Ovary (tissue), 3 donors: Measurements from ENCODE around the gene NEU2.

Experiments used
- POLR2A ChIP-seq: fragments of 450-650 bp; IDR thresholded peaks from one replicate; pipeline ENCODE4 v1.6.1; 2017; ENCODE audit warnings: antibody characterized with exemption, mild to moderate bottlenecking, moderate library complexity
- TF ChIP-seq, protein P1 (sequence below), 3 donors: fragments of 450-650 bp in 2 of 3; fragments of 200-600 bp in 1 of 3; IDR thresholded peaks; one replicate each; pipeline versions ENCODE4 v1.5.1 to v1.8.0; 2016 to 2022; ENCODE audit warnings: antibody characterized with exemption in 3 of 3, mild to moderate bottlenecking in 1 of 3
- donor health status: DM: no; HTN: no; CAD: no.

DNA sequence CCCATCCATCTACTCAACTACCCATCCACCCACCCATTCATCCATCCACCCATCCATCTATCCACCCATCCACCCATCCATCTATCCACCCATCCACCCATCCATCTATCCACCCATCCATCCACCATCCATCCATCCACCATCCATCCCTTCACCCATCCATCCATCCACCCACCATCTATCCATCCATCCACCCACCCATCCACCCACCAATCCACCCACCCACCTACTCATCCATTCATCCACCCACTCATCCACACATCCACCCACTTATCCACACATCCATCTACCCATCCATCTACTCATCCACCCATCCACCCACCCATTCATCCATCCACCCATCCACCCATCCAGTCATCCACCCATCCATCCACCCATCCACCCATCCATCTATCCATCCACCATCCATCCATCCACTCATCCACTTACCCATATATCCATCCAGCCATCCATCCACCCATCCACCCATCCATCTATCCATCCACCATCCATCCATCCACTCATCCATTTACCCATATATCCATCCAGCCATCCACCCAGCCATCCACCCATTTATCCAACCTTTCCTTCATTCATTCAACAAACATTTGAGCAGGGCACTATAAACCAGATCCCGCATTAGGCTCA, 17.3 kb upstream of the NEU2 start:
- TF ChIP-seq, protein P1, sequence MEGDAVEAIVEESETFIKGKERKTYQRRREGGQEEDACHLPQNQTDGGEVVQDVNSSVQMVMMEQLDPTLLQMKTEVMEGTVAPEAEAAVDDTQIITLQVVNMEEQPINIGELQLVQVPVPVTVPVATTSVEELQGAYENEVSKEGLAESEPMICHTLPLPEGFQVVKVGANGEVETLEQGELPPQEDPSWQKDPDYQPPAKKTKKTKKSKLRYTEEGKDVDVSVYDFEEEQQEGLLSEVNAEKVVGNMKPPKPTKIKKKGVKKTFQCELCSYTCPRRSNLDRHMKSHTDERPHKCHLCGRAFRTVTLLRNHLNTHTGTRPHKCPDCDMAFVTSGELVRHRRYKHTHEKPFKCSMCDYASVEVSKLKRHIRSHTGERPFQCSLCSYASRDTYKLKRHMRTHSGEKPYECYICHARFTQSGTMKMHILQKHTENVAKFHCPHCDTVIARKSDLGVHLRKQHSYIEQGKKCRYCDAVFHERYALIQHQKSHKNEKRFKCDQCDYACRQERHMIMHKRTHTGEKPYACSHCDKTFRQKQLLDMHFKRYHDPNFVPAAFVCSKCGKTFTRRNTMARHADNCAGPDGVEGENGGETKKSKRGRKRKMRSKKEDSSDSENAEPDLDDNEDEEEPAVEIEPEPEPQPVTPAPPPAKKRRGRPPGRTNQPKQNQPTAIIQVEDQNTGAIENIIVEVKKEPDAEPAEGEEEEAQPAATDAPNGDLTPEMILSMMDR (IDR thresholded peaks at IDR 0.05) = no peak
- no peak for TF ChIP-seq POLR2A
